ENCODE results near the gene AGRN.
A peak's percentile ranks its signal among the peaks of the same experiment; 100 is the strongest.
"Not testable (repeated sequence)": the region's sequence is repeated elsewhere in the genome, so short reads cannot be mapped to it uniquely, and the experiment has no call there.

The AGRN gene

DNA sequence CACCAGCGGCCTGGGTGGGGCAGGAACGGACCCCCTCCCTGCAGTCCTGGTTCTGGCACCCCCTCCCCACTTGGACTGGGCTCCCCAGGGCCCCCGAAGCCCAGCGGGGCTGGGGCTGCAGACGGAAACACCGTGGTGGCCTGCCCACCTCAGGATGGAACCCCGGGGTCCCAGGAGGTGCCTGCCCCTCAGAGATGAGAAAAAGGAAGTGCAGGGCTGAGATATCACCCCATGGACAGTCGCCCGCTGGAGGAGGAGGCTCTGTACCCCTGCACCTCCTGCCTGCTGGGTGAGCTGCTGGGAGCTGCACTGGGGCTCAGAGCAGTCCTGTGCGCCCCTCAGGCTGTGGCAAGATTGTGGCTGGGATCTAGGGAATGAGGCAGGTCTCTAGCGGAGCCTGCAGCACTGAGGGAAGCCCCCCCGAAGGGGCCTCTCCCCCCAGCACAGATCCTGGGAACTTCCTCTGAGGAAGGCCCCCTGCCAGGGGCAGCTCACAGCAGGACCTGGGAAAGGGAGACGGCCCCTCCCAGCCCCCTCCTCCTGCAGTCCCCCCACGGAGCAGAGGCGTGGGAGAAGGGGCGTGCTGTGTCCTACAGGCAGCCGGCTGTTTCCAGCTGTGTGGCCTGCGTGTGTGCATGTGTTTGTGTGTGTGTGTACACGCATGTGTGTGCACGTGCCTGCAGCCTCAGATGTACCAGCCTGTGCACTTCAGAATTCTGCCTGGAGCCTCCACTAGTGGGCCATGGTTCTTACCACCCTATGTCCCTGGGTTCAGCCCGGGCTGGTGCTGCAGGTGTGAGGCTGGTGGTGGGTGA lies 6.9 kb downstream of the AGRN start:
- no peak for DNase-seq (ENCODE audit: low spot score)
- in situ Hi-C loops (cut with MboI; ENCODE audit: low sequenced_read_pairs, unreplicated experiment): no loop called here
- TF ChIP-seq, protein P1, sequence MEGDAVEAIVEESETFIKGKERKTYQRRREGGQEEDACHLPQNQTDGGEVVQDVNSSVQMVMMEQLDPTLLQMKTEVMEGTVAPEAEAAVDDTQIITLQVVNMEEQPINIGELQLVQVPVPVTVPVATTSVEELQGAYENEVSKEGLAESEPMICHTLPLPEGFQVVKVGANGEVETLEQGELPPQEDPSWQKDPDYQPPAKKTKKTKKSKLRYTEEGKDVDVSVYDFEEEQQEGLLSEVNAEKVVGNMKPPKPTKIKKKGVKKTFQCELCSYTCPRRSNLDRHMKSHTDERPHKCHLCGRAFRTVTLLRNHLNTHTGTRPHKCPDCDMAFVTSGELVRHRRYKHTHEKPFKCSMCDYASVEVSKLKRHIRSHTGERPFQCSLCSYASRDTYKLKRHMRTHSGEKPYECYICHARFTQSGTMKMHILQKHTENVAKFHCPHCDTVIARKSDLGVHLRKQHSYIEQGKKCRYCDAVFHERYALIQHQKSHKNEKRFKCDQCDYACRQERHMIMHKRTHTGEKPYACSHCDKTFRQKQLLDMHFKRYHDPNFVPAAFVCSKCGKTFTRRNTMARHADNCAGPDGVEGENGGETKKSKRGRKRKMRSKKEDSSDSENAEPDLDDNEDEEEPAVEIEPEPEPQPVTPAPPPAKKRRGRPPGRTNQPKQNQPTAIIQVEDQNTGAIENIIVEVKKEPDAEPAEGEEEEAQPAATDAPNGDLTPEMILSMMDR (IDR thresholded peaks at IDR 0.05; ENCODE audit: borderline replicate concordance, control extremely low read depth, extremely low read depth, insufficient read depth, missing control alignments): no peak

DNA sequence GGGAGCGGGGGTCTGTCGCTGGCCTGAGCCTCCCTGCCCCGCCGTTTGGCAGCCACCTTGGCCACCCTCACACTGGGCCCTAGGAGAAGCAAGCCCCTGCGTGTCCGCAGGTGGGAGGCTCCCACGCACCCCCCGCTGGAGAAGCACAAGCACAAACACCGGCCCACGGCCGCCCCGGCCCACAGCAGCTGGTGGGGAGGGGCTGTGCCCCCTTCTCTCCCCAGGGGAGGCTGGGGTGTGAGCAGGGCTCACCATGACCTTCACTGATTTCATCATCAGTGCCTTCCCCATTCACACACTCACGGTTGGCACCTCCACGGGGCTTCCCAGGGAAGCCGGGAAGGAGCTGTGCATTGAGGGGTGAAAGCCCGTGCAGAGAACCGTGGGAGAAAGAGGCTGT lies 7.9 kb downstream of the AGRN start:
- in situ Hi-C loops (cut with MboI; ENCODE audit: low sequenced_read_pairs, unreplicated experiment): no loop called here
- TF ChIP-seq, protein P1 (IDR thresholded peaks at IDR 0.05; ENCODE audit: borderline replicate concordance, control extremely low read depth, extremely low read depth, insufficient read depth, missing control alignments): no peak
- no peak for DNase-seq (ENCODE audit: low spot score)

DNA sequence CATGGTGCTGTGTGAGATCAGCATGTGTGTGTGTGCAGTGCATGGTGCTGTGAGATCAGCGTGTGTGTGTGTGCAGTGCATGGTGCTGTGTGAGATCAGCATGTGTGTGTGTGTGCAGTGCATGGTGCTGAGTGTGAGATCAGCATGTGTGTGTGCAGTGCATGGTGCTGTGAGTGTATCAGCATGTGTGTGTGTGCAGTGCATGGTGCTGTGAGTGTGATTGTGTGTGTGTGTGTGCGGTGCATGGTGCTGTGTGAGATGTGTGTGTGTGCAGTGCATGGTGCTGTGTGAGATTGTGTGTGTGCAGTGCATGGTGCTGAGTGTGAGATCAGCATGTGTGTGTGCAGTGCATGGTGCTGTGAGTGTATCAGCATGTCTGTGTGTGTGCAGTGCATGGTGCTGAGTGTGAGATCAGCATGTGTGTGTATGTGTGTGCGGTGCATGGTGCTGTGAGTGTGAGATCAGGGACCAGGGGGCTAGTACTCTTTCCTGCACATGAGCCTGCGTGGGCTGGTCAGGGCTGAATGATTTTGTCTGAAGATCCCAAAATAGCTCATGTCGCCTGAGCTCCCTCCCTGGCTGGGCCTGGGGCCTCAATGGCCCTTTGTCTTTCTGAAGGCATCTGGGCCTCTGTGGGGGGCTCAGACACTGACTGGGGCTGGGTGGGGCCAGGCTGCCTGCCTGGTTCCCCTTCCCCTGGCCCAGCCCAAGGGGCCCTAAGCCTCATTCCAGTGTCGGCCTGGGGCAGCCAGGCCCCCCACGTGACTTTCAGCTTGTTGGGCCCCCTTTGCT lies 11.1 kb downstream of the AGRN start:
- in situ Hi-C loops (cut with MboI; ENCODE audit: low sequenced_read_pairs, unreplicated experiment): not testable (repeated sequence)
- peak; percentile 59 for DNase-seq (ENCODE audit: low spot score)

DNA sequence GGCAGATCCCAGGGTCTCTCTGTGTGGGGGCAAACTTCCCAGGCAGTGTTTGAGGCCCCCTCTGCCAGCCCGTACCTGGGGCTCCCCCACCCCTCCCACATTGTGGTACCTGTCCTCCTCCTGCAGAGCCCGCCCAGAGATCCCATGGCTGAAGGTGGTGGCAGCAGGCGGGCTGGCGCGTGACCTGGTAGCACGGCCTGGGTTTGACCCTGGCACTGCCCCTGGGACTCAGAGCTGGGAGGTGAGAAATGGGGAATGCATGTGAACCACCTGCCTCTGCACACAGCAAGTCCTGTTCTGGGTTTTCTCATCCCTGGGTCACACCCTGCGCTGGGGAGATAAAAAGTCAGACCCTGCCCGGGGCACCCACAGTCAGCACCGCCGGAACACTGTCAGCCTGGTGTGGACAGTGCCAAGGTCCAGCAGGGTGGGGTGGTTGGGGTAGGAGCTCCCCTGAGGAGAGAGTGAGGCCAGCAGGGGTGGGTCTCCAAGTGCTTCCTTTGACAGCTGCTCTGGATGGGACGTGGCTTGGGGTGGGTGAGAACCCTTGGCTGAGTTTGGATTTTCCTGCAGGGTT lies 11.8 kb downstream of the AGRN start:
- TF ChIP-seq, protein P1 (IDR thresholded peaks at IDR 0.05; ENCODE audit: borderline replicate concordance, control extremely low read depth, extremely low read depth, insufficient read depth, missing control alignments): no peak
- in situ Hi-C loops (cut with MboI; ENCODE audit: low sequenced_read_pairs, unreplicated experiment): no loop called here
- DNase-seq (ENCODE audit: low spot score): no peak

DNA sequence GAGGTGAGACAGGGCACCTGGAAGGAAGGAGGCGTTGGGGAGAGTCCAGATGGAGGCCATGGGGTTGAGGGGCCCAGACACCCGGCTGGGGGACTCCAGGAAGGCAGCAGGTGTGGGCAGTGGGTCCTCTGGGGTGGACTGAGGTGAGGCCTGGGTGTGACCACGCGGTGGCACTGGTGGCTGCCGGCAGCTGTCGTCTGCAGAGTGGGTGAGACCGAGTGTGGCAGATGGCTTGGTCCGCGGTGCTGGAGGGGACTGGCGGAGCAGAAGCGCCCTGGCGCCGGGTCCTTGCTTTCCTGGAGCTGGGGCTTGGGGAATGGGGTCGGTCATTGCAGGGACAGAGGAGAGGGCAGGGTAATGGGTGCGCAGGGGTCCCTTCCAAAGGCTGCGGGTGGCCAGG lies 12.5 kb downstream of the AGRN start:
- in situ Hi-C loops (cut with MboI; ENCODE audit: low sequenced_read_pairs, unreplicated experiment): no loop called here
- TF ChIP-seq, protein P1 (IDR thresholded peaks at IDR 0.05; ENCODE audit: borderline replicate concordance, control extremely low read depth, extremely low read depth, insufficient read depth, missing control alignments): peak; percentile 35
- no peak for DNase-seq (ENCODE audit: low spot score)

DNA sequence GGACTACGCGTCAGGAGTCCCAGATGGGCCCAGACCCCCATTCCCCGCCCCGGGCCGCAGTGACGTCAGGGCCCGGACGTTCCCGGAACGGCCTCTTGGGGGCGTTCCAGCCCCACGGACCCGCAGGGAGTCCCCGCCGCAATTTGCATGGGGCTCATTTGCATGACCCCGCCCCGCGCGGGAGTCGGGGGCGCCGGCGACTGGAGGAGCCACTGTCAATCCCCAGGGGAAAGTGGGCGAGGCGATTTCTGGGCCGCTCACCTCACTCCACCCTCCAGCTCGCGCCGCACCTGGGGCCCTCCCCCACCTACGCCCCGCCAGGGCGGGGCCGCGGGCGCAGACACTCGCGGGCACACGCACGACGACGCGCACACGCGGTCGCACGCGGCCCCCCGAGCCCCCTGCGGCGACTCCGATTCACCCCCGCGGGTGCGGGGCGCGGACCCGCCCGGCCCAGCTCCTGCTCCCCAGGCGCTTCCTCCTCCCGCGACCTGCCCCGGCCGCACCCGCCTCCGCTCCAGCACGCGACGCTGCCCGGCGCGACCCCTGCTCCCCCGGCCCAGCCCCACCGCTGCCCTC lies 13.2 kb downstream of the AGRN start:
- TF ChIP-seq, protein P1 (IDR thresholded peaks at IDR 0.05; ENCODE audit: borderline replicate concordance, control extremely low read depth, extremely low read depth, insufficient read depth, missing control alignments): peak; percentile 85
- peak; percentile 97 for DNase-seq (ENCODE audit: low spot score)
- in situ Hi-C loops (cut with MboI; ENCODE audit: low sequenced_read_pairs, unreplicated experiment): no loop called here

Data from GM13976 (cell line).